Choroid plexus epithelial cell (primary cell): ENCODE results near the gene CAMSAP3.

Experiments
- DNase-seq: peaks from one replicate; pipeline ENCODE4 v3.0.0-alpha.2; 2010; ENCODE audit warnings: low read depth
- H3K4me3 ChIP-seq: 2 replicates; pipeline ENCODE4 v1.5.1; 2011; ENCODE audit warnings: low read depth, mild to moderate bottlenecking, control low read depth, low read length, moderate library complexity
- CTCF ChIP-seq: conservative IDR thresholded peaks from 2 replicates; pipeline ENCODE4 v1.5.1; 2011; ENCODE audit warnings: low read depth, mild to moderate bottlenecking, control low read depth, inconsistent platforms, low read length, moderate library complexity

CAMSAP3 gene

GRCh38 chr19:7606289-7606688 is 10.6 kb downstream of the CAMSAP3 start:
- TF ChIP-seq CTCF, result no peak
- no peak overlapping the region for H3K4me3 ChIP-seq
- DNase-seq, result no peak

GRCh38 chr19:7607212-7607873 is 11.7 kb downstream of the CAMSAP3 start:
- no peak for DNase-seq
- no peak for TF ChIP-seq CTCF
- H3K4me3 ChIP-seq, result no peak overlapping the region

GRCh38 chr19:7607874-7608560 is 12.4 kb downstream of the CAMSAP3 start:
- no peak overlapping the region for H3K4me3 ChIP-seq
- DNase-seq, result no peak
- no peak for TF ChIP-seq CTCF

GRCh38 chr19:7610491-7611240 is 15.0 kb downstream of the CAMSAP3 start:
- no peak for TF ChIP-seq CTCF
- DNase-seq, result no peak
- H3K4me3 ChIP-seq, result no peak overlapping the region

GRCh38 chr19:7611541-7612279 is 16.0 kb downstream of the CAMSAP3 start:
- no peak for TF ChIP-seq CTCF
- H3K4me3 ChIP-seq, result no peak overlapping the region
- DNase-seq, result no peak

- TF ChIP-seq CTCF, result no peak
- DNase-seq, result no peak
- no peak overlapping the region for H3K4me3 ChIP-seq
These were observed 16.9 kb downstream of the CAMSAP3 start for GRCh38 chr19:7612282-7613274.
